HG02870 (cell line): ENCODE measurements around the gene LPIN3.

ENCODE experiments used
- ATAC-seq: cut with Tn5 transposase; IDR thresholded peaks from one replicate; pipeline ENCODE4 v1.9.1; 2021; ENCODE audit warnings: mild to moderate bottlenecking, moderate library complexity; ENCODE audit not compliant: unreplicated experiment

Gene LPIN3

GRCh38 chr20:41349266-41349665 lies 8.6 kb downstream of the LPIN3 start:
- ATAC-seq = no peak

GRCh38 chr20:41349943-41350342 lies 9.3 kb downstream of the LPIN3 start:
- ATAC-seq = no peak

GRCh38 chr20:41350408-41350962 lies 9.9 kb downstream of the LPIN3 start:
- no peak for ATAC-seq

GRCh38 chr20:41352106-41352505 lies 11.5 kb downstream of the LPIN3 start:
- no peak for ATAC-seq

- ATAC-seq = no peak
Observed at GRCh38 chr20:41352666-41353065, 12.0 kb downstream of the LPIN3 start.

GRCh38 chr20:41353530-41353929 lies 12.9 kb downstream of the LPIN3 start:
- ATAC-seq = no peak

GRCh38 chr20:41355192-41355591 lies 14.6 kb downstream of the LPIN3 start:
- ATAC-seq = no peak

- no peak for ATAC-seq
Observed at GRCh38 chr20:41355598-41356203, 15.1 kb downstream of the LPIN3 start.

- ATAC-seq = no peak
Observed at GRCh38 chr20:41356951-41357350, 16.3 kb downstream of the LPIN3 start.

GRCh38 chr20:41357424-41358163 lies 17.0 kb downstream of the LPIN3 start:
- ATAC-seq = no peak

- no peak for ATAC-seq
Observed at GRCh38 chr20:41358230-41358629, 17.6 kb downstream of the LPIN3 start.

GRCh38 chr20:41358717-41359116 lies 18.1 kb downstream of the LPIN3 start:
- ATAC-seq = no peak

GRCh38 chr20:41359541-41360011 lies 19.0 kb downstream of the LPIN3 start:
- no peak for ATAC-seq

GRCh38 chr20:41360831-41361756 lies 20.5 kb downstream of the LPIN3 start:
- no peak for ATAC-seq

- no peak for ATAC-seq
Observed at GRCh38 chr20:41361757-41362747, 21.4 kb downstream of the LPIN3 start.

- no peak for ATAC-seq
Observed at GRCh38 chr20:41362748-41363140, 22.1 kb downstream of the LPIN3 start.

- no peak for ATAC-seq
Observed at GRCh38 chr20:41363601-41364000, 23.0 kb downstream of the LPIN3 start.

- ATAC-seq = no peak
Observed at GRCh38 chr20:41364236-41364855, 23.7 kb downstream of the LPIN3 start.

- no peak for ATAC-seq
Observed at GRCh38 chr20:41364967-41365765, 24.5 kb downstream of the LPIN3 start.
